T follicular helper cell (primary cell): ENCODE data around the gene LARGE1.

Experiments used
- DNase-seq: peaks from one replicate; pipeline ENCODE4 v3.0.0-alpha.2; 2020; ENCODE audit warnings: low read depth

LARGE1 gene

DNA sequence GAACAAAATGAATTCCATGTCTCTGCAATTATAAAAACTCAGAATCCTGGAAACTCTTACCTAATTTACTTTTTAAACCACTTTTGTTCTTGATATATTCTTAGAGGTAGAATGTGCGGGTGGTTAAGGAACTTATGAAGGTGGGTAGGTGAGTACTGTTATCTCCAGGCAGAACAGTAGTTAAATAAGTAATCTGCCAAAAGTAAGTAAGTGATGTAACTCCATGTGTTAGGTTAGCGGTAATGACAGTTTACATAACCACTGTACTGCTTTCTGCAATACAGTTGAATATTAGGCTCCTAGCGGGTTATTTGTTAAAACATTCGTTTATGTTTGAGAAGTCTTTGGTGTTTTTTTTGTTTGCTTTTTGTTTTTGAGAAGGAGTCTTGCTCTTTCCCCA is 7.1 kb downstream of the LARGE1 start:
- no peak for DNase-seq

GRCh38 chr22:33909911-33910310 is 10.4 kb downstream of the LARGE1 start:
- DNase-seq: no peak

DNA sequence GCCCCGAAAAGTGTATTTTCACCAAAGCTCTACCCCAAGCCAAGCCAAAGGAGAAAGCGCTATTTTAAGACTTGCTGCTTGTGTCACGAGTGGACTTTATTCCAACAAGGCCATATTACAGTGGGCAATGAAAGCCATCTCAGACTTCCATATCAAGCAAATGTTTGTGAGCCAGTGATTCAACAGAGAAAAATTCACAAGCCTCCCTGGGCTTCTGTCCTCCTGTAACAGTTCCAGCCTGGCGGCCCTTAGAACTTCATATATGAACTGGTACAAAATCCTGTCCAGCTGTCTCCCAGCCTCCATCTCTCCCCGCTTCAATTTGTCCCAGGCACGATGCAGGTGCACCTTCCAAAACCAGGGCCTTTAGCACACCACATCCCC is 11.2 kb downstream of the LARGE1 start:
- no peak for DNase-seq

GRCh38 chr22:33908171-33909074 is 11.9 kb downstream of the LARGE1 start:
- no peak for DNase-seq

DNA sequence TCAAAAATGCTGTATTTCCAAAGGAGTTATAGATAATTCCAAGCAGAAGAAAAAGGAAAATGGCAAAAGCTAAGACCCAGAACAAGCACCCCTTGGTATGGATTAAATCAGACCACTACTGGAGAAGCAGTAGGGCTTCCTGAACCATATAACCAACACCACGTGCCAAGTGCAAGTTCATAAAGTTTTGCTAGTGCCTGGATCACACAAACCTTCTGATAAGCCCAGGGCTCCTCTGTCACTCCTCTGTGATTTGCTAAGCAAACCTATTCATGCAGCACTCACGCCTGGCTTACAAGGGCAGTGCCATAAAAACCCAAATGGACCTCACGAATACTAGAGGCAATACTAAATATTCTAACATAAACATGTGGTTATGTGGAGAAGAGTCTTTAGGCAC is 13.3 kb downstream of the LARGE1 start:
- no peak for DNase-seq

DNA sequence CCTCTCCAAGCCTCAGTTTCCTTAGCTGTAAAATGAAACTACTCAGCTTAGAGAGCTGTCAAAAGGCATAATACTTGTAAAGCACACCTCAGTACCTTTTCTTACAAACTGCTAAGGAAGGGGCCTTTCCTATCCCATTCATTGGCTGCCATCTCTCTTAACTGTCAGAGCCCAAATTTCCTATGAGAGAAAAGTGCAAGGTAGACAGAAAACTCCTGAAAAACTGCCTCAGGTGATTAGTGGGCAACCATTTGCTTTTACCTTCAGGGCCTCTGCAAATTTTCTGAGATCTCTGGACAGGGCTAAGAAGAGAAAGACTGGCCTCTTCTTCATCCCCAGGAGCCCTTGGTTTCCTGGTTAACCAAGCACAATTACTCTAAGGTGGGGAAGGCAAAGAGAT is 13.8 kb downstream of the LARGE1 start:
- DNase-seq: no peak

DNA sequence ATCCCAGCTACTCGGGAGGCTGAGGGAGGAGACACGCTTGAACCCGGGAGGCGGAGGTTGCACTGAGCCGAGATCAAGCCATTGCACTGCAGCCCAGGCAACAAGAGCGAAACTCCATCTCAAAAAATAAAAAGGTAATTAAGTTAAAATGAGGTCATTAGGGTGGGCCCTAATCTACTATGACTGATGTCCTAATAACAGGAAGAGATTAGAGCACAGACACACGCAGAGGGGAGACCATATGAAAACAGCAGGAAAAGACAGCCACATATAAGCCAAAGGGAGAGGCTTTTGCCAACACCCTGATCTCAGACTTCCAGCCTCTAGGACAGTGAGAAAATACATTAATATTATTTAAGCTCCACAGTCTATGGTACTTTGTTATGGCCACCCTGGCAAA is 17.3 kb downstream of the LARGE1 start:
- DNase-seq: no peak

GRCh38 chr22:33902073-33902472 is 18.2 kb downstream of the LARGE1 start:
- no peak for DNase-seq

DNA sequence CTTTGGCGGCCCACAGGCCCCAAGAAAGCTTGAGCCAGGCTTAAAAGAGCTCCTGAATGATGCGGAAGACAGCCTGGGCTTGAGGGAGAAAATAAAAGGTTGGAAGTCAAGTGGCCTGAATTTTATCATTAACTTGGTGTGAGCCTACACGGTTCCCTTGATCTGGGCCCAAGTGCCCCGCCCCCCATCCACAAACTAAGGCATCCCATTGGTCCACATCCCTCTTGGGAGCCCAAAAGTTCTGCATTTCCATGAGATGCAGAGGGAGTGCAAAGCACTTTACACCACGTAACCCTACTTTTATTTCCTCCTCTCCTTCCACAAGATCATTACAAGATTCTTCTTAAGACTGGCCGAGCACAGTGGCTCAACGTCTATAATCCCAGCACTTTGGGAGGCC is 22.2 kb downstream of the LARGE1 start:
- no peak for DNase-seq

- no peak for DNase-seq
Observed at GRCh38 chr22:33897448-33897835, 22.8 kb downstream of the LARGE1 start.

DNA sequence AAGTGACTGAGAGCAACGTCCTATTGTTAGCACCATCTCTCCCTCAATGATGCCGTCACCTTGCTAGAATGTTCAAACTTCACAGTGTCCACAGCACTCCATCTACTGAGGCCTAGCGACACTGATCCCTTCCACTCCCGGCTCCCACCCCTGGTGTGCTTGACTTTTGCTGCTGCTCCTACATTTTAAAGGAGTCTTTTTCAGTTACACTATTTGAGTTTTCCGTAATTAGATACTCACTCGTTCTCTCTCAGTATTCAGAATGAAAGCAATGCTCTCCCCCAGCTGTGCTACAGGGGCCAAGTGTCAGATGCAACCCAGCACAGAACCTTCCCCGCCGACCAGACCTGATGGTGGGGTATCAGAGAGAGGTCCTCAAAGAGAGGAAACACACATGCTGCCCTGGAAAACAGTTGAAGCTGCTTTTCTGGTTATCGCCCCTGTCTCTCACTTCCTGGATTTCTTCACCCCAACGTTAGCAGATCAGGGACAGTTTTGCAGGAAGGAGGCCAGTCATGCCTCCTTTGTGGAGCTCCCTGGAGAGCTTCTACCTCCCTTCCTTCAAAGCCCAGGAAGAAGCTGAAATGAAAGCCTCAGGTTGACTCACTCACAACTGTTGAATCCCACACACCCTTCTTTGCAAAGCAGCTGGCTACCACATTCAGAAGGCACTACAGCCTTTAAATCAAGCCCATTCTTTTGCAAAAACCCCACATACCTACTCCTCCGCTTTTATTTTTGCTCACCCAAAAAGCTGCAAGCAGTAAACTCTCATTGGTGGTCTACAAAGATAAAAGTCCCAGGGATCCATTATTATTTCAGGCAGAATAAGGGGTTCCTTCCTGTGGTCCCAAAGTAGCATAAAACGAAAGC is 23.5 kb downstream of the LARGE1 start:
- DNase-seq: no peak

GRCh38 chr22:33896154-33896553 is 24.1 kb downstream of the LARGE1 start:
- DNase-seq: no peak

GRCh38 chr22:33895444-33895843 is 24.8 kb downstream of the LARGE1 start:
- DNase-seq: no peak

DNA sequence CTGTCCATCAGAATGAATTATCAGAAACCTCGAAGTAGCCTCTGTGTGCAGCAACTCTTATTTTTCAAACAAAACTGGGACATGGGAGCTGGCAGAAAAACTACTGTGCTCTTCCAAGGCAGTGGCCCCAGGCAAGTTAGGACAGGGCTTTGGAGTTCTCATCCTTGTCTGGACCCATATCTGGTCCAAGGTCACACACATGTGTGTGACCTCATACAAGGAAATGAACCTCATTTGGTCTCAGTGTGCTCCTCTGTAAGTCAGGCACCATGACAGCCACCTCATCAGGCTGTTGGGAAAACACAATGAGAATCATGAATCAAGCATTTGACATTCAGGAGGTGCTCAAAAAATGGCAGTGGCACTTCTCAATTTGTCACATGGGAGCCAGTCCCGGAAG is 25.8 kb downstream of the LARGE1 start:
- no peak for DNase-seq

DNA sequence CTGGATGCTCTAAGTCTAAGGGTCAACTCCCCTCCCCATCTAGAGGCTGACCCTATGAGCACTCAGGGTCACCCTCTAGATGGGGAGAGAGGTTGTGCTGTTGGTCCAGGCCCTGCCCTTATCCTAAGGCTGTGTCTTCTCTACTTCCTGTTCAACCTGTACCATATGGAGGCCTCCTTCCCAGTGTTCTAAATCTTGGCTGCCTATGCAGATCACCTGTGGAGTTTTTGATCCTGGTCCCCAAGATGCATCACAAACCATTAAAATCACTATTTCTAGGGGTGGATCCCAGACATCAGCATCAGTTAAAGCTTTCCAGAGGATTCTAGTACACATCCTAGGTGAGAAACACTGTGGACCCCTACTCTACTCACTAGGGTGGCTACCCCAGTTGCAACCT is 26.2 kb downstream of the LARGE1 start:
- no peak for DNase-seq

DNA sequence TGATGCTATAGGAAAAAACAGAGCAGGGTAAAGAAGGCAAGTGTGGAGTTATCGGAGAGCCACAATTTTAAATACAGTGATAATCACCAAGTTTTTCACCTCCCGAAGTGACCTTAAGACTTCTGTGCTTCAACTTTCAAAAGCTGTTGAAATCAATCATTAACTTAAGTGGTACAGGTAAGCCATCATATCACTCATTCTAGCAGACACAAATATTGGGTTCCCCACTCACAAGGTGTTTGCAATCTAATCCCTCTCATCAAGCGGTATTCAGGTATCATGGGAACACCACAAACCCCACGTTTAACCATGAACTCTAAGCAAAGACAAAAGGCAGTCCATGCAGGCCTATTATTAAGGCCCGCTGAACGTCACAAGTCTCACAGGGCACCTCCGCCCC is 26.8 kb downstream of the LARGE1 start:
- DNase-seq: no peak

DNA sequence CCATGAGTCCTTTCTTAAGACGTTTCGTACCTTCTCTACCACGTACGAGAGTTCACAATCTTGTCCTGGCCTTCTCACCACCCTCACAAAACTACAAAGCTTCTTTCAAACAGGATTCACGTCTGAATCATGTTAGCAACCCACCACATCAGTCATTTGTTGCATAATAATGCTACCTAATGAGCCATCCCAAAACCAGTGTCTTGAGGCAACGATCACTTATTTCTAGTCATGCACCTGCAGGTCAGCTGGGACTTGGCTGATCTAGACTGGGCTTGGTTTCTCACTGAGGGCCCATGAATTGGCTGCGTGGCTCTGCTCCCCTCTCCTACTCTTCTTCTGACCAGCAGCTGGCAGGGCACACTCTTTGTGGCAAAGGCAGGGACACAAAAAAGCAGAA is 28.3 kb downstream of the LARGE1 start:
- no peak for DNase-seq

- DNase-seq: no peak
Observed at GRCh38 chr22:33891455-33891854, 28.8 kb downstream of the LARGE1 start.

DNA sequence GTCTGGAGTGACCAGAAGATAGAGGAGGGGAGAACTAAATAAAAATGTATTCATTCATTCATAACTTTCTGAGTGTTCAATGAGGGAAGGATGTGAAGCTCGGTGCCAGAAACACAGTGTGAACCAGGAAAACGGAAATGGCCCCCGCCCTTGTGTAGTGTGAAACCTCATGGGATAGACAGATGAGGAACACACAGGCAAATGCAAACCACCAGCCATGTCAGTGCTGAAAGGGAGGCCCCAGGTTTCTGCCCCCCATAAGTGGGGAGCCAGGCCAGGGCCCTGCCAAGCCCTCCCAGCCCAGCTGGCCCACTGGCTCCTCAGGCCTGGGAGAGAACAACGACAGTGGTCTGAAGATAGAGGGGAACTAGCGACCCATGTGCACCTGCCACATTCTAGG is 30.5 kb downstream of the LARGE1 start:
- DNase-seq: no peak

- DNase-seq: no peak
Observed at GRCh38 chr22:33888821-33889220, 31.5 kb downstream of the LARGE1 start.

GRCh38 chr22:33887173-33887572 is 33.1 kb downstream of the LARGE1 start:
- DNase-seq: no peak

GRCh38 chr22:33886696-33887095 is 33.6 kb downstream of the LARGE1 start:
- DNase-seq: no peak

GRCh38 chr22:33884829-33885228 is 35.4 kb downstream of the LARGE1 start:
- no peak for DNase-seq
